GM20000 (cell line): ENCODE measurements around the gene IL13.
A peak's percentile ranks its signal among the peaks of the same experiment; 100 is the strongest.

ENCODE experiments used
- DNase-seq: peaks from one replicate; pipeline ENCODE4 v3.0.0; 2012; ENCODE audit warnings: low spot score
- CTCF ChIP-seq: IDR thresholded peaks from 2 replicates; pipeline ENCODE4 v1.5.1; 2012; ENCODE audit warnings: mild to moderate bottlenecking, control low read depth; ENCODE audit errors: extremely low read depth, missing control alignments

Gene IL13

GRCh38 chr5:132663771-132664695 is 6.1 kb downstream of the IL13 start:
- DNase-seq: peak; percentile 84
- no peak for TF ChIP-seq CTCF

GRCh38 chr5:132664696-132665209 is 6.8 kb downstream of the IL13 start:
- no peak for TF ChIP-seq CTCF

GRCh38 chr5:132665574-132666080 is 7.7 kb downstream of the IL13 start:
- TF ChIP-seq CTCF: no peak
- DNase-seq: no peak

More at GRCh38 chr5:132664696-132665209, 6.8 kb downstream of the IL13 start:
- DNase-seq: no peak

GRCh38 chr5:132666310-132667123 is 8.5 kb downstream of the IL13 start:
- TF ChIP-seq CTCF: no peak
- no peak for DNase-seq

- TF ChIP-seq CTCF: no peak
- DNase-seq: no peak
Observed at GRCh38 chr5:132667309-132667708, 9.3 kb downstream of the IL13 start.

- no peak for TF ChIP-seq CTCF
- no peak for DNase-seq
Observed at GRCh38 chr5:132667761-132668705, 10.1 kb downstream of the IL13 start.
